ENCODE results near the gene PCDH9. TPM values are rescaled to one million over a fixed set of nuclear protein-coding genes. Genes with fewer than 3 reads are reported as not detected.

PCDH9 gene
- total and polyA plus RNA-seq, 7 experiments from 2014 or later = 0.08 to 1.3 (median 0.21) TPM

DNA sequence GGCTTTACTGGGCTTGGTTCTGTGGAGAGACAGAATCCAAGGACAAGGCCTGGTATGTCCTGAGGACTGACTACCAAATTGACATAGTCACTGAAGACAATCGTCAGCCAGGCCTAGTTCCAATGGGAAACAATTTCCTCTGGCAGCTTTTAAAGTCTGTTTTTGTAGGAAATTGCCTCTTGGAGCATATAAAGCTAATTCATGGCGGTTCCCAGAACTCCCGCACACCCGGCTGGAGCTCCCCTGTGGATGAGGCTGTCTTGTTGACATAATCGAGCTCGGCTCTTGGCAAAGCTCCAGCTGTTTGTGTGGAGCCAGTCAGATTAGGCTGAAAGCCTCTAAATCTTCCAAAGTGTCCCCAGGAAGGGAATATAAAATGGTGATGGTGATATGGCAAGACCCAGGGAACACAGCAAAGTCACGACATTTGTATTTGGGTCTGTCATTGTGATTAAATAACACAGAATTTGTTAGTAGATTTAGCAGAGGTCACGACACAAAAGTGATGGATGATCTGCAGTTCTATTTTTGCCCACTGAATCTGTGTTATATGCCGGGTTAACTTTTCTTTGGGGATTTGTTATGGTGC, 395.0 kb downstream of the PCDH9 start:
- no peak for ATAC-seq
- no peak overlapping the region for H3K4me3 ChIP-seq (ENCODE audit: low read length)
- no peaks in the 10 kb centered on the region for H3K9me3 ChIP-seq (ENCODE audit: control insufficient read depth in 2 of 3, low read length in 3 of 3)
- peaks cover 0 to 3% (median 0%) of the 10 kb centered on the region in 11 donors for H3K9me3 Mint-ChIP-seq
- no peaks in the 10 kb centered on the region for H3K4me1 Mint-ChIP-seq
- CTCF ChIA-PET = no interaction called here
- no peaks in the 10 kb centered on the region for H3K27me3 Mint-ChIP-seq
- H3K4me1 ChIP-seq (ENCODE audit: control insufficient read depth in 2 of 2, insufficient read depth in 2 of 2, low read length in 2 of 2) = no peaks in the 10 kb centered on the region
- DNase-seq = no peak
- H3K27me3 ChIP-seq (ENCODE audit: control insufficient read depth in 2 of 2, insufficient read depth in 2 of 2, low read length in 2 of 2) = no peaks in the 10 kb centered on the region
- POLR2A ChIA-PET = no interaction called here
- no peak overlapping the region for H3K4me3 Mint-ChIP-seq
- no peak overlapping the region for H3K27ac Mint-ChIP-seq
- H3K36me3 Mint-ChIP-seq = no peaks in the 10 kb centered on the region
- H3K27ac ChIP-seq (ENCODE audit: low read depth, low read length) = no peak overlapping the region
- intact Hi-C loops (cut with micrococcal nuclease) = no loop called here
- H3K36me3 ChIP-seq (ENCODE audit: control insufficient read depth in 2 of 3, insufficient read depth in 3 of 3, low read length in 3 of 3) = no peaks in the 10 kb centered on the region

- DNase-seq = no peak
- intact Hi-C loops (cut with micrococcal nuclease) = no loop called here
- Histone ChIP-seq H3K4me1 (ENCODE audit: control insufficient read depth in 2 of 2, insufficient read depth in 2 of 2, low read length in 2 of 2) (no peaks in the 10 kb centered on the region), H3K27ac (ENCODE audit: low read depth, low read length) (no peak overlapping the region), H3K4me3 (ENCODE audit: low read length) (no peak overlapping the region), H3K36me3 (ENCODE audit: control insufficient read depth in 2 of 3, insufficient read depth in 3 of 3, low read length in 3 of 3) (no peaks in the 10 kb centered on the region), H3K27me3 (ENCODE audit: control insufficient read depth in 2 of 2, insufficient read depth in 2 of 2, low read length in 2 of 2) (no peaks in the 10 kb centered on the region), H3K9me3 (ENCODE audit: control insufficient read depth in 2 of 3, low read length in 3 of 3) (no peaks in the 10 kb centered on the region)
- no peak overlapping the region for H3K4me3 Mint-ChIP-seq
- no peaks in the 10 kb centered on the region for H3K4me1 Mint-ChIP-seq
- H3K9me3 Mint-ChIP-seq = peaks cover 0 to 10% (median 0%) of the 10 kb centered on the region in 11 donors
- H3K27me3 Mint-ChIP-seq = no peaks in the 10 kb centered on the region
- CTCF ChIA-PET = no interaction called here
- H3K27ac Mint-ChIP-seq = no peak overlapping the region
- ATAC-seq = no peak
- POLR2A ChIA-PET = no interaction called here
- no peaks in the 10 kb centered on the region for H3K36me3 Mint-ChIP-seq
Observed at GRCh38 chr13:66830940-66831716, 399.0 kb downstream of the PCDH9 start.

DNA sequence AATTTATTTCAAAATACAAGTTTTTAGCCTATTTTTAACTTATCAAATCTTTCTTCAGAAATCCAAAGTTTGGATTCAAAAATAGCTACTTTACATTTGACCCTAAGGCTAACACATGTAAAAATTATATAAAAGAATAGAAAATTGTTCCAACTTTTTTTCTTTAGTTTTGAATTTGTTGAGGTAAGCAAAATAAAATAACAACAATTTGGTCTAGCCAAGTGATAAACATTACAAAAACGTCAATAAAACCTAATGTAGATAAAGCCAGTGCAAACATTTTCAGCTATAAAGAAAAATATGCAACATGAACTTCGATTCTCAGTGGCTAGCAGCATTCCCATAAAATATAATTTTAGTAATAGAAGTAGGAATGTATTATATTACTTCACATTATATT, 400.3 kb downstream of the PCDH9 start:
- ATAC-seq = no peak
- no peaks in the 10 kb centered on the region for H3K4me1 Mint-ChIP-seq
- no peak overlapping the region for H3K27ac Mint-ChIP-seq

DNA sequence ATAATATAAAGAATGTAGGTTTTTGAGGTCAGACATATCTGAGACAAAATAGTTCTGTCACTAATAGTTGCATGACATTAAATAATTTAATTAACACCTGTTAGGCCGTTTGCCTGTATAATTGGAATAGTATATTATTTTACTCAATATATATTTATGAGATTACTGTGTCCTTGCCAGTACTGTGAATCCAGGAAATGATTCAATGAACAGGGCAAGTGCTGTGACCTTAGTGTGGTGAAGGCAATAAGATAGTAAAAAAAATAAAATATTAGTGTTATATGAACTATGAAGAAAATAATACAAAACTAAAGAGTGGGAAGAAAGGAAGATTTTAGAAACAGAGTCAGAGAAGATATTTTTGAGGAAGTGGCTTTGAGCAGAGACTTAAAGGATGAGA, 403.7 kb downstream of the PCDH9 start:
- ChIA-PET POLR2A (no interaction called here), CTCF (no interaction called here)
- no peak overlapping the region for H3K4me3 Mint-ChIP-seq
- Histone ChIP-seq H3K36me3 (ENCODE audit: control insufficient read depth in 2 of 3, insufficient read depth in 3 of 3, low read length in 3 of 3) (no peaks in the 10 kb centered on the region), H3K4me3 (ENCODE audit: low read length) (no peak overlapping the region), H3K9me3 (ENCODE audit: control insufficient read depth in 2 of 3, low read length in 3 of 3) (no peaks in the 10 kb centered on the region), H3K4me1 (ENCODE audit: control insufficient read depth in 2 of 2, insufficient read depth in 2 of 2, low read length in 2 of 2) (no peaks in the 10 kb centered on the region), H3K27me3 (ENCODE audit: control insufficient read depth in 2 of 2, insufficient read depth in 2 of 2, low read length in 2 of 2) (no peaks in the 10 kb centered on the region), H3K27ac (ENCODE audit: low read depth, low read length) (no peak overlapping the region)
- H3K9me3 Mint-ChIP-seq = peaks cover 0 to 10% (median 0%) of the 10 kb centered on the region in 11 donors
- H3K36me3 Mint-ChIP-seq = no peaks in the 10 kb centered on the region
- no peaks in the 10 kb centered on the region for H3K4me1 Mint-ChIP-seq
- H3K27ac Mint-ChIP-seq = no peak overlapping the region
- H3K27me3 Mint-ChIP-seq = no peaks in the 10 kb centered on the region
- intact Hi-C loops (cut with micrococcal nuclease) = no loop called here
- DNase-seq (no peak), ATAC-seq (no peak)

More for the DNA sequence above, 400.3 kb downstream of the PCDH9 start:
- Mint-ChIP-seq H3K36me3 (no peaks in the 10 kb centered on the region), H3K9me3 (peaks cover 0 to 10% (median 0%) of the 10 kb centered on the region in 11 donors), H3K4me3 (no peak overlapping the region), H3K27me3 (no peaks in the 10 kb centered on the region)
- ChIA-PET POLR2A (no interaction called here), CTCF (no interaction called here)
- no peaks in the 10 kb centered on the region for H3K36me3 ChIP-seq (ENCODE audit: control insufficient read depth in 2 of 3, insufficient read depth in 3 of 3, low read length in 3 of 3)
- H3K27ac ChIP-seq (ENCODE audit: low read depth, low read length) = no peak overlapping the region
- no peaks in the 10 kb centered on the region for H3K27me3 ChIP-seq (ENCODE audit: control insufficient read depth in 2 of 2, insufficient read depth in 2 of 2, low read length in 2 of 2)
- DNase-seq = no peak
- intact Hi-C loops (cut with micrococcal nuclease) = no loop called here
- no peaks in the 10 kb centered on the region for H3K9me3 ChIP-seq (ENCODE audit: control insufficient read depth in 2 of 3, low read length in 3 of 3)
- H3K4me1 ChIP-seq (ENCODE audit: control insufficient read depth in 2 of 2, insufficient read depth in 2 of 2, low read length in 2 of 2) = no peaks in the 10 kb centered on the region
- H3K4me3 ChIP-seq (ENCODE audit: low read length) = no peak overlapping the region

- ChIA-PET POLR2A (no interaction called here), CTCF (no interaction called here)
- Histone ChIP-seq H3K9me3 (ENCODE audit: control insufficient read depth in 2 of 3, low read length in 3 of 3) (no peaks in the 10 kb centered on the region), H3K27me3 (ENCODE audit: control insufficient read depth in 2 of 2, insufficient read depth in 2 of 2, low read length in 2 of 2) (no peaks in the 10 kb centered on the region), H3K27ac (ENCODE audit: low read depth, low read length) (no peak overlapping the region), H3K4me1 (ENCODE audit: control insufficient read depth in 2 of 2, insufficient read depth in 2 of 2, low read length in 2 of 2) (no peaks in the 10 kb centered on the region), H3K4me3 (ENCODE audit: low read length) (no peak overlapping the region), H3K36me3 (ENCODE audit: control insufficient read depth in 2 of 3, insufficient read depth in 3 of 3, low read length in 3 of 3) (no peaks in the 10 kb centered on the region)
- Mint-ChIP-seq H3K4me3 (no peak overlapping the region), H3K27ac (no peak overlapping the region), H3K4me1 (no peaks in the 10 kb centered on the region), H3K9me3 (peaks cover 0 to under 1% (median 0%) of the 10 kb centered on the region in 11 donors), H3K27me3 (no peaks in the 10 kb centered on the region), H3K36me3 (no peaks in the 10 kb centered on the region)
- ATAC-seq = no peak
- DNase-seq = no peak
- intact Hi-C loops (cut with micrococcal nuclease) = no loop called here
Observed at GRCh38 chr13:66821551-66821950, 408.6 kb downstream of the PCDH9 start.

GRCh38 chr13:66811455-66811854, 418.7 kb downstream of the PCDH9 start:
- Mint-ChIP-seq H3K9me3 (peaks cover 0 to 16% (median 5%) of the 10 kb centered on the region in 11 donors), H3K27me3 (no peaks in the 10 kb centered on the region), H3K36me3 (no peaks in the 10 kb centered on the region), H3K4me3 (no peak overlapping the region), H3K27ac (no peak overlapping the region), H3K4me1 (no peaks in the 10 kb centered on the region)
- ChIA-PET CTCF (no interaction called here), POLR2A (no interaction called here)
- DNase-seq (no peak), ATAC-seq (no peak)
- H3K9me3 ChIP-seq (ENCODE audit: control insufficient read depth in 2 of 3, low read length in 3 of 3) = no peaks in the 10 kb centered on the region
- intact Hi-C loops (cut with micrococcal nuclease) = no loop called here
- H3K27ac ChIP-seq (ENCODE audit: low read depth, low read length) = no peak overlapping the region
- no peaks in the 10 kb centered on the region for H3K4me1 ChIP-seq (ENCODE audit: control insufficient read depth in 2 of 2, insufficient read depth in 2 of 2, low read length in 2 of 2)
- no peaks in the 10 kb centered on the region for H3K27me3 ChIP-seq (ENCODE audit: control insufficient read depth in 2 of 2, insufficient read depth in 2 of 2, low read length in 2 of 2)
- no peak overlapping the region for H3K4me3 ChIP-seq (ENCODE audit: low read length)
- H3K36me3 ChIP-seq (ENCODE audit: control insufficient read depth in 2 of 3, insufficient read depth in 3 of 3, low read length in 3 of 3) = no peaks in the 10 kb centered on the region

DNA sequence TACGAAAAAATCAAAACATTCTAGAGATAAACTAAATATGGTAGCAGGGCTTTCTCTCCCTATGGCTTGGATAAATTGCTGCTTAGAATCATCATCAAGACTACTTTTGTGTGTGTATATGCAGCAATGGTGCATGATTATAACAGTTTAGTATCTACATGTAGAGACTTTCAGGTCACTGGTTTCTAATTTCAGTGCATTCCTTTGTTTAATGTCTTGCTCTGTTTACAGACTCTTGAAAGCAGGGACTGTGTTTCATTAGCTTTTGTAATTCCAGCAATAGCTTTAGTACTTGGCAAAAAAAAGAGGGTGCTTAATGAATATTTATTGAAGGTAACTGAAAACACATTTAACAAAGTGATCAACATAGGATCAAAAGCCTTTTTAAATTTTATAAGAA, 420.7 kb downstream of the PCDH9 start:
- Histone ChIP-seq H3K4me1 (ENCODE audit: control insufficient read depth in 2 of 2, insufficient read depth in 2 of 2, low read length in 2 of 2) (no peaks in the 10 kb centered on the region), H3K4me3 (ENCODE audit: low read length) (no peak overlapping the region), H3K36me3 (ENCODE audit: control insufficient read depth in 2 of 3, insufficient read depth in 3 of 3, low read length in 3 of 3) (no peaks in the 10 kb centered on the region), H3K9me3 (ENCODE audit: control insufficient read depth in 2 of 3, low read length in 3 of 3) (no peaks in the 10 kb centered on the region), H3K27me3 (ENCODE audit: control insufficient read depth in 2 of 2, insufficient read depth in 2 of 2, low read length in 2 of 2) (no peaks in the 10 kb centered on the region), H3K27ac (ENCODE audit: low read depth, low read length) (no peak overlapping the region)
- Mint-ChIP-seq H3K9me3 (peaks cover 0 to 16% (median 3%) of the 10 kb centered on the region in 11 donors), H3K4me1 (no peaks in the 10 kb centered on the region), H3K36me3 (no peaks in the 10 kb centered on the region), H3K4me3 (no peak overlapping the region), H3K27me3 (no peaks in the 10 kb centered on the region), H3K27ac (no peak overlapping the region)
- ChIA-PET CTCF (no interaction called here), POLR2A (no interaction called here)
- DNase-seq = no peak
- ATAC-seq = no peak
- intact Hi-C loops (cut with micrococcal nuclease) = no loop called here
